HG03280 (cell line): ENCODE data around the gene VMP1.
"Not testable (repeated sequence)": the region's sequence is repeated elsewhere in the genome, so short reads cannot be mapped to it uniquely, and the experiment has no call there.

ENCODE experiments used
- ATAC-seq: cut with Tn5 transposase; IDR thresholded peaks from one replicate; pipeline ENCODE4 v1.9.1; 2021; ENCODE audit warnings: mild to moderate bottlenecking, moderate library complexity; ENCODE audit not compliant: unreplicated experiment

The VMP1 gene

GRCh38 chr17:59753522-59754467 lies 46.3 kb downstream of the VMP1 start:
- ATAC-seq = peak; percentile 56

GRCh38 chr17:59754552-59754951 lies 47.1 kb downstream of the VMP1 start:
- no peak for ATAC-seq

GRCh38 chr17:59755069-59755468 lies 47.6 kb downstream of the VMP1 start:
- ATAC-seq = not testable (repeated sequence)

- no peak for ATAC-seq
These were observed 48.9 kb downstream of the VMP1 start for GRCh38 chr17:59756236-59756818.

DNA sequence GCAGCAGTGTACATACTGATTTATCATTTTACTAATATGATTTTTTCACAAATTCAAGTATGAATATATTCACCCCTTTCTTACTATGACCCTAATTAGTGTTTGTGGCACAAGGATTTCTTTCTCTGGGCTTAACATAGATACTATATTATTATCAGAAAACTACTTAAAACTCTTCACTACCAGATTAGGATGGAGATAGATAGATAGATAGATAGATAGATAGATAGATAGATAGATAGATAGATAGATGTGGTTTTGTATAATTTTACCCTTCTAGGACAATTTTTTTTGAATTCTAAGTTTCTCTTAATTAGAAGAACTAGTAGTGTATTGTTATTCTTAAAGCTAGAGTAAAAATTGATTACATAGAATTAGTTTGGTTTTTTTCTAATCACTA lies 49.6 kb downstream of the VMP1 start:
- no peak for ATAC-seq

- ATAC-seq = no peak
These were observed 50.0 kb downstream of the VMP1 start for GRCh38 chr17:59757470-59757869.

DNA sequence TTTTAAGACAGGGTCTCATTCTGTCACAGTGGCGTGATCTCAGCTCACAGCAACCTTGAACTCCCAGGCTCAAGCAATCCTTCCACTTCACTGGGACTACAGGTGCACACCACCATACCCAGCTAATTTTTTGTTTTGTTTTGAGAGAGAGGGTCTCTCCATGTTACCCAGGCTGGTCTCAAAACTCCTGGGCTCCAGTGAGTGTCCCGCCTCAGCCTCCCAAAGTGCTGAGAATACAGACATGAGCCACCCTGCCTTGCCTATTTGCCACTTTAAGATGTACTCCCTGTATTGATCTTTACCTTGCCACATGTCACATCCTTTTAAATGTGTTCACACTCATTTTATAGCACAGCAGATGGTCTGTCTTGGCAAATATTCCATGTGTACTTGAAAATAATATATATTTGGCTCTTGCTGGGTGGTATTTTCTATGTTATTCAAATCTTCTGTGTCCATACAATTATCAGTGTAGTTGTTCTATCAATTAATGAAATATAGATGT lies 50.5 kb downstream of the VMP1 start:
- ATAC-seq = no peak

- ATAC-seq = not testable (repeated sequence)
These were observed 51.7 kb downstream of the VMP1 start for GRCh38 chr17:59758998-59759651.

DNA sequence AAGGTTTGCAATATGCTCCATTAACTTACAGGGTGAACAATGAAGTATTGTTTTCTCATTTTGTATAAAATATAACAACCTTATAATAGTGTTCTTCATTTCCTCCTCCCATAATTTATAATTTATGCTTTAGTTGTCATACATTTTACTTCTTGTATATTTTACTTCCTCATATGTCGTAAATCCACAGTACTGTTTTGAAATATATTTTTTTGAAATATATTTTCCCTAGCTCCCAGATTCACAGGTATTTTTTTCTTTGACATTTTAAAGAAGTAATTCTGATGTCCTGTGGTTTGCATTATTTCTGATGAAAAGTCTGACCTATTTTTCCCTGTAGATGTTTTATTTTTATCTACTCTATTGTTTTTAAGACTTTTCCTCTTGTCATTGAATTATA lies 52.7 kb downstream of the VMP1 start:
- no peak for ATAC-seq

DNA sequence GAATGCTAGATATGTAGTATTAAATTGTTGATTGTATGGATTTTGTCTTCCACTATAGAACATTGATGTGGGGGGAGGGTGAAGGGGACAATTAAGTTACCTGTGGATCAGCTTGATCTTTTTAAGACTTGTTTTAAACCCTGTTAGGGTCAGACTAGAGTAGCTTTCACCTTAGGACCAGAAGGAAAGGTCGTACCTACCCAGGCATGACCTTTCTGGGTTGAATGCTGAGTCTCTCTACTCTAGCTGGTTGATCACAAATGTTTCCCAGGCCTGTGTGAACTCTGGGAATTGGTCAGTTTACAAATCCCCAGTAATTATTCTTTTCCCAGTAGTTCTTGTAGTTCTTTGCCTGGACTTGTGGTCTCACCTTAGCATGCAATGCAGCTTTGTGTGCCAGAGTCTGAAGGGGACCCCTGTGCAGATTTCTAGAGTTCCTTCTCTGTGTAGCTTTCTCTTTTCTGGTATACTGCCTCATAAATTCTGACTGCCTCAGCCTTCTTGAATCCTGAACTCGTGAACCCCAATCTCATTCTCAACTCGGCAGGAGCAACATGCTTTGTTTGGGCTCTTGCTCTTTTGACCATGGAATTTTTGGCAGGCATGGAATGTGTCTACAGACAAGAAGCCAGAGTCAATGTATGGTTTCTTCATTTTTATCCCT lies 54.1 kb downstream of the VMP1 start:
- no peak for ATAC-seq

DNA sequence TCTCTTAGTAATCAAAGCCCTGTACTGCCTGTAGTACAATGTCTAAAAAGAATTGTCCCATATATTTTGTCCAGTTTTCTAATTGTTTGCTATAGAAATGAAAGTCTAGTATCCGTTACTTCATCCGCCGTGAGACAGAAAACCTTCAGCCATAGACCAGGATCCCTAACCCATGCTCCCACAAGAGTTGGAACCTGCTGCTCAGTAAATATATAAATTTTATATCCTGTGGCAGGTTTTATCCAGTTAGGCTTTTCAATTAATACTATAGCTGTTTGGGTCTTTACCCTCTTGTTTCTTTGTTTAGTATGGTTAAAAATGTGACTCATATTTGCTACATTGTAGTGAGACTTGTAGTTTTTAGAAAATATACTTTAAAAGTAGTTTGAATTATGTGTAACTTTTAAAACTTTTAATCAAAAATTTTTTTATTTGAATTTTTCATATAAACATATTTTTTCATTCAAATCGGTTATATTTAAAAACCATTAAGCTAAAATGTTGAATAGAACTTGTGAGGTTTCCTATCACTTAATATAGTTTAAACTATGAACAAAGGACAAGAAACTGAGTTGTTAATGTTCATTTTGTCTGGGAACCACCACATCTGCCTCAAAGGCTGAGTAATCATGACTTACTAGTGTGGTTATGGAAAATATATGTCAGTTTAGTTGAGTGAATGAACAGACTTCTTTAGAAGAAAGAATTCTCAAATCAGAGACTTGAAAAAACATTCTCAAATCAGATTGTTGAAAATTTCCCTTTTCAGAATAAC lies 54.8 kb downstream of the VMP1 start:
- ATAC-seq = no peak

DNA sequence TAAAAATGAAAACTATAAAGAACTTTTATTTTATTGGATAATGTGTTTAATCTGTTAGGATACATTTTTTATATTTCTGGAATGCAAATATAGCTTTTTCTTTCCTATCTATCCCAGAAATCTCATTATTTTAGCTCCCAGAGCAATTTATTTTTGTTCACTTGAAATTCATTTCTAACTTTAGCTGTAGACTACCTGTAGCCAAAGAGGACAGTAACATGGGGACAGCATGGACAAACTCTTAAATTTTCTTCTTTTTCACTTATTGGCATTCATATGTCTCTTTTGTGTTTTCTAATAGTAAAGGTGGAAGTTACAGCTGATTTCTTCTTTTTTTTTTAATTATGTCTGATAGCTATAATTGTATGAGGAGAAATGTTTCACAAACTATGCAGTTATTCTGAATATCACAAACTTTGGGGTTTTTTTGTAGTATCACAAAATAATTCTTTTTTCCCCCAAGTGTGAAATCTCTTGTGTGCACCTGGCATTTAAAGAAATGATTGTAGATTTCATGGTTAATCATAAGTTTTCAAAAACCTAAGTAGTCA lies 55.4 kb downstream of the VMP1 start:
- no peak for ATAC-seq

- ATAC-seq = no peak
These were observed 56.4 kb downstream of the VMP1 start for GRCh38 chr17:59763861-59764260.

- no peak for ATAC-seq
These were observed 56.9 kb downstream of the VMP1 start for GRCh38 chr17:59764292-59764741.

DNA sequence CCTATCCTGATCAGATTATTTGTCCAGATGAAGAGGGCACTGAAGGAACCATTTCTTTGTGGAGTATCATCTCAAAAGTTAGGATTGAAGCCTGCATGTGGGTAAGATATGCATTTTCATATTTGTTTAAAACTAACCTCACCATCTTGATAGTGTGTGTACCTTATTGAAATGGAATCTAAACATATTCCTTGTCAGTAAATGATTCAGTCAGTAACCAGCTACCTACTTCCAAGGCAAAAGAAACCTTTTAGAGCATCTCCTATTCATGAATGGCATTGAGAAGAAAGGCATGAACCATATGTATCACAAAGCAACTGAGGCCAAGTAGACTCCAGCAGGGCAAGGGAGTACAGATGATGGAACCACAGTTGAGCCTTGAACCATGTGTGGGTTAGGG lies 57.6 kb downstream of the VMP1 start:
- no peak for ATAC-seq

GRCh38 chr17:59766491-59766890 lies 59.0 kb downstream of the VMP1 start:
- ATAC-seq = no peak

- ATAC-seq = no peak
These were observed 59.7 kb downstream of the VMP1 start for GRCh38 chr17:59767176-59767575.

DNA sequence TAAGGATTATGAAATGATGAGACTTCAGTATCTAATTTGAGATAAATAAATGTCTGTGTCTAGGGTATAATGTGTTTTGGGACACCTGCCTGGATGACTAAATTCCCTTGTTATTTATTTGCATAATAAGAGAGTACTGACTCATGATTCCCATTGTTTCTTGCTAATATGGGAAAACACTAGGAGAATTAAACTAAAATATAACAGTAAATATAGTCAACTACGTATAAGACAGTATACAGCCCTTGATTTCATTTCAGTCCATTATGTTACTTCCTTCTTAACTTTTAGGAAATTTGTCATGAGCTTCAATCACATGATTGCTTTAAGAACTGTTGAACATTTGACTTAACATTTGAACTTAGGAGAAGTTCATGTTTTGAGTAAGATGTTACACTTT lies 62.4 kb downstream of the VMP1 start:
- no peak for ATAC-seq

DNA sequence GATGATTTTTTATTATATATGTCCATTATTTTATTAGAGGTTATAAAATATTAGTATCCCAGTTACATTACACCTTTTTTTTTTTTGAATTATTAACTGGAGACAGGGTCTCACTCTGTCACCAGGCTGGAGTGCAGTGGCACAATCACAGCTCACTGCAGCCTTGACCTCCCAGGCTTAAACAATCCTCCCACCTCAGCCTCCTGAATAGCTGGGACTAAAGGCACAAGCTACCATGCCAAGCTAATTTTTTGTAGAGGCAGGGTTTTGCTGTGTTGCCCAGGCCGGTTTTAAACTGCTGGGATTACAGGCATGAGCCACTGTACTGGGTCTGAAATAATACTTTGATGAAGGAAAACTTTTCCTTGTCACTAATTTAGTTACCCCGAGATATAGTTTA lies 63.6 kb downstream of the VMP1 start:
- ATAC-seq = no peak

DNA sequence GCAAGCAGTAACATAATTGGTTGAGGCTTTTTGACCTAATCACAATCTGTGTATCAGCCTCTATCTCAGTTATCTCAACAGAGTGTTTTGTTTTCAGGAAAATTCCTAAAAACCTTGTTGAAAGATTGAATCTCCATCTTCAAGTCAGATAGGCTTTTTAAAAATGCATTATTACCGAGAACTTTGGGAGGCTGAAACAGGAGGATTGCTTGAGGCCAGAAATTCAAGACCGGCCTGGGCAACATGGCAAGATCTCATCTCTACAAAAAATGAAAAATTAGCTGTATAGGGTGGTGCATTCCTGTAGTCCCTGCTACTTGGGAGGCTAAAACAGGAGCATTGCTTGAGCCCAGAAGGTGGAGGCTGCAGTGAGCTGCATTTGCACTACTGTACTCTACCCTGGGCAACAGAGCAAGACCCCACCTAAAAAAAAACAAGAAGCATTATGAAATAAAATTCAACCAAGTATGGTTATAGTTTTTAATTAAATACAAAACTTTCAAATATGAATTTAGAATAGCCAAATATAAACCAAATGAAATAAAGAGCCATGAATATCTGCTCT lies 68.4 kb downstream of the VMP1 start:
- ATAC-seq = no peak
